Left lung (tissue), 10 donors: ENCODE measurements around the gene MMAB. TPM values are rescaled to one million over a fixed set of nuclear protein-coding genes. Genes with fewer than 3 reads are reported as not detected.
A peak's percentile ranks its signal among the peaks of the same experiment; 100 is the strongest.

Experiments used
- ATAC-seq: fragments of 200-7000 bp; cut with Tn5 transposase; one replicate; pipeline ENCODE4 v1.9.1; 2020; ENCODE audit warnings: moderate library complexity
- DNase-seq, 4 donors: peaks; one replicate each; pipeline ENCODE4 v3.0.0-alpha.2; 2013 to 2020
- H3K27ac ChIP-seq, 2 donors: fragments of 200-600 bp; sonication (generic) in 1 of 2; one replicate each; pipeline versions ENCODE4 v1.5.0 to v1.8.0; 2020 to 2021
- H3K27me3 ChIP-seq, 2 donors: fragments of 200-600 bp; sonication (generic) in 1 of 2; one replicate each; pipeline versions ENCODE4 v1.5.0 to v1.8.0; 2020 to 2021
- H3K36me3 ChIP-seq, 2 donors: fragments of 200-600 bp; sonication (generic) in 1 of 2; one replicate each; pipeline versions ENCODE4 v1.5.0 to v1.8.0; 2020 to 2021
- H3K4me1 ChIP-seq, 2 donors: fragments of 200-600 bp; one replicate each; pipeline ENCODE4 v1.8.0; 2021
- H3K4me3 ChIP-seq, 2 donors: fragments of 200-600 bp; sonication (generic) in 1 of 2; one replicate each; pipeline versions ENCODE4 v1.5.0 to v1.8.0; 2020 to 2021; ENCODE audit warnings: mild to moderate bottlenecking in 1 of 2
- H3K9me3 ChIP-seq, 2 donors: fragments of 200-600 bp; sonication (generic) in 1 of 2; one replicate each; pipeline versions ENCODE4 v1.5.0 to v1.8.0; 2020 to 2021
- intact Hi-C, 2 donors: fragments of 100-400 bp; cut with DNase I; formaldehyde crosslinking; loops; one replicate each; pipeline versions ENCODE4 v1.11.2 to v1.14.2; 2022
- polyA plus RNA-seq, 6 donors: library from polyadenylated mRNA; unstranded; fragments of 120-200 nt; gene quantifications; one replicate each; pipeline ENCODE4 v1.2.1, GENCODE V29; 2013; ENCODE audit not compliant: insufficient read length in 6 of 6
- total RNA-seq, 2 donors: library from RNA; stranded (reverse); fragmentation: NEBNext Ultra II Directional; extraction: Animal tissue kit (Norgen Biotek cat#: 25700); gene quantifications; one replicate each; pipeline ENCODE4 v1.2.1, GENCODE V29; 2021
- TF ChIP-seq, protein P1 (sequence below), 2 donors: fragments of 200-600 bp; sonication (generic) in 1 of 2; IDR thresholded peaks; one replicate each; pipeline versions ENCODE4 v1.5.0 to v1.8.0; 2021; ENCODE audit warnings: antibody characterized with exemption in 2 of 2
- donor health status: DM: no; HTN: yes; CAD: no.
- donor health status: DM: no; HTN: no; CAD: no.

The MMAB gene
- total and polyA plus RNA-seq, 8 donors, result 24.9 to 76.1 (median 32.3) TPM

- intact Hi-C loops, result loop anchor here in 1 of 2 donors (10.0 kb wide), 1 partner anchor 262 kb away; no protein-coding TSS in a partner anchor
- TF ChIP-seq, protein P1, sequence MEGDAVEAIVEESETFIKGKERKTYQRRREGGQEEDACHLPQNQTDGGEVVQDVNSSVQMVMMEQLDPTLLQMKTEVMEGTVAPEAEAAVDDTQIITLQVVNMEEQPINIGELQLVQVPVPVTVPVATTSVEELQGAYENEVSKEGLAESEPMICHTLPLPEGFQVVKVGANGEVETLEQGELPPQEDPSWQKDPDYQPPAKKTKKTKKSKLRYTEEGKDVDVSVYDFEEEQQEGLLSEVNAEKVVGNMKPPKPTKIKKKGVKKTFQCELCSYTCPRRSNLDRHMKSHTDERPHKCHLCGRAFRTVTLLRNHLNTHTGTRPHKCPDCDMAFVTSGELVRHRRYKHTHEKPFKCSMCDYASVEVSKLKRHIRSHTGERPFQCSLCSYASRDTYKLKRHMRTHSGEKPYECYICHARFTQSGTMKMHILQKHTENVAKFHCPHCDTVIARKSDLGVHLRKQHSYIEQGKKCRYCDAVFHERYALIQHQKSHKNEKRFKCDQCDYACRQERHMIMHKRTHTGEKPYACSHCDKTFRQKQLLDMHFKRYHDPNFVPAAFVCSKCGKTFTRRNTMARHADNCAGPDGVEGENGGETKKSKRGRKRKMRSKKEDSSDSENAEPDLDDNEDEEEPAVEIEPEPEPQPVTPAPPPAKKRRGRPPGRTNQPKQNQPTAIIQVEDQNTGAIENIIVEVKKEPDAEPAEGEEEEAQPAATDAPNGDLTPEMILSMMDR (IDR thresholded peaks at IDR 0.05), result no peak
- no peak overlapping the region for H3K4me3 ChIP-seq
- DNase-seq, result no peak
- no peaks in the 10 kb centered on the region for H3K27me3 ChIP-seq
- no peak overlapping the region for H3K27ac ChIP-seq
- peaks cover 0 to 4% of the 10 kb centered on the region in 2 donors for H3K4me1 ChIP-seq
- no peaks in the 10 kb centered on the region for H3K9me3 ChIP-seq
- peaks cover 0 to 99% of the 10 kb centered on the region in 2 donors for H3K36me3 ChIP-seq
- peak; percentile 15 for ATAC-seq
These were observed 60.3 kb downstream of the MMAB start for GRCh38 chr12:109513051-109513450.

DNA sequence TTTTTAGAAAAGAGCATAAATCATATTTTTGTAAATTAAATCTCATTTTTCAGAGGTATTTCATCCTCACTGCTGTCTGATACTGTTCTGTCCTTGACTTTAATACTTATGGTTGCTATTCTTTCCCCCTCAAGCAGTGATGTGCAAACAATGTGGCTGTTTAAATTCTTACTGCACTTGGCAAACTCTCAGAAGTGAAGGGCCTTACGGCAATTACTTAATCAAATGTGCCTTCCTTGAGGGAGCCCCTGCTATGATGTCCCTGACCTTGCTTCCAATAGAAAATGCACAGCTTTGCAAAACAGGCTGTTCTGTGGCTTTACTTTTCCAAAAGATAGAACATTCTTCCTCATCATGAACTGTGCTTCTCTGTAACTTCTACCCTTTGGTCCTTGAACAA is 60.7 kb downstream of the MMAB start:
- peak in 2 of 4 donors; percentile 7 to 43 for DNase-seq

GRCh38 chr12:109510196-109510595 is 63.1 kb downstream of the MMAB start:
- Histone ChIP-seq H3K27ac (no peak overlapping the region), H3K36me3 (peaks cover 0 to 100% of the 10 kb centered on the region in 2 donors), H3K4me1 (peaks cover 0 to 4% of the 10 kb centered on the region in 2 donors), H3K4me3 (no peak overlapping the region), H3K9me3 (no peaks in the 10 kb centered on the region), H3K27me3 (no peaks in the 10 kb centered on the region)
- DNase-seq (no peak), ATAC-seq (no peak)
- TF ChIP-seq, protein P1 (IDR thresholded peaks at IDR 0.05), result no peak
- intact Hi-C loops, result loop anchor here in 1 of 2 donors (10.0 kb wide), 1 partner anchor 265 kb away; no protein-coding TSS in a partner anchor

More for the DNA sequence above, 60.7 kb downstream of the MMAB start:
- ATAC-seq, result peak; percentile 78
- H3K36me3 ChIP-seq, result peaks cover 0 to 99% of the 10 kb centered on the region in 2 donors
- TF ChIP-seq, protein P1 (IDR thresholded peaks at IDR 0.05), result no peak
- no peaks in the 10 kb centered on the region for H3K27me3 ChIP-seq
- no peak overlapping the region for H3K4me3 ChIP-seq
- intact Hi-C loops, result loop anchor here in 1 of 2 donors (10.0 kb wide), 1 partner anchor 262 kb away; no protein-coding TSS in a partner anchor
- no peak overlapping the region for H3K27ac ChIP-seq
- H3K9me3 ChIP-seq, result no peaks in the 10 kb centered on the region
- peaks cover 0 to 4% of the 10 kb centered on the region in 2 donors for H3K4me1 ChIP-seq

DNA sequence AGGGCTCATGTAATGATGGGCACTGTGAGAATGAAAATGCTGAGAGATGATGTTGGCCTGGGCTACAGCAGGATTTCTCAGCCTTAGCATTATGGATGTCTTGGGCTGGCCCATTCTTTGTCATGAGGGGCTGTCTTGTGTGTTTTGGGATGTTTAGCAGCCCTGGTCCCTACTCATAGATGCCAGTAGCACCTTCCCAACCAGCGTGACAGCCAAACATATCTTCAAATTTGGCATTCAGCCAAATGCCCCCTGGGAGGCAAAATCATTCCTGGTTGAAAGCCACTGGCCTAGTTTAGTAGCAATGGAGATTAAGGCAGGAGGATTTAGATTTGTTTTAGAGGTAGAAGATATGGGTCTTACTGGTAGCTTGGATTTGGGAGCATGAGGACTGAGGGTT is 69.2 kb downstream of the MMAB start:
- Histone ChIP-seq H3K4me1 (no peaks in the 10 kb centered on the region), H3K27ac (no peak overlapping the region), H3K36me3 (peaks cover 2 to 100% of the 10 kb centered on the region in 2 donors), H3K27me3 (no peaks in the 10 kb centered on the region), H3K9me3 (no peaks in the 10 kb centered on the region), H3K4me3 (no peak overlapping the region)
- intact Hi-C loops, result no loop called here
- TF ChIP-seq, protein P1 (IDR thresholded peaks at IDR 0.05), result no peak
- ATAC-seq (no peak), DNase-seq (no peak)

Other genes with a start within 250 kb of the MMAB start
- gene MYO1H, start 225.6 kb downstream of the MMAB start, total RNA-seq, result under 1 TPM; 0.20 to 0.31 TPM
- gene MYO1H, start 225.6 kb downstream of the MMAB start, polyA plus RNA-seq, result under 1 TPM; 0.27 to 0.93 (median 0.34) TPM
- gene KCTD10, start 96.2 kb downstream of the MMAB start, total RNA-seq, result 10 to 100 TPM; 58.3 to 68.2 TPM
- 10 to 100 TPM; 42.7 to 51.0 (median 47.3) TPM for gene KCTD10, start 96.2 kb downstream of the MMAB start, polyA plus RNA-seq
- 10 to 100 TPM; 41.4 to 42.5 TPM for gene UBE3B, start 95.9 kb downstream of the MMAB start, total RNA-seq
- gene UBE3B, start 95.9 kb downstream of the MMAB start, polyA plus RNA-seq, result 10 to 100 TPM; 30.5 to 36.2 (median 33.3) TPM
- 10 to 100 TPM; 23.3 to 46.1 TPM for gene MVK, start 290 bp upstream of the MMAB start, total RNA-seq
- gene MVK, start 290 bp upstream of the MMAB start, polyA plus RNA-seq, result 10 to 100 TPM; 11.1 to 20.7 (median 15.7) TPM
- gene FAM222A, start 140.3 kb upstream of the MMAB start, total RNA-seq, result 1 to 10 TPM; 2.9 to 3.1 TPM
- 1 to 10 TPM; 1.8 to 4.0 (median 2.3) TPM for gene FAM222A, start 140.3 kb upstream of the MMAB start, polyA plus RNA-seq